ENCODE measurements around the gene C11orf87.

C11orf87 gene

GRCh38 chr11:109421981-109422869 is at the start of gene C11orf87:
TSS of gene C11orf87 (plus strand) at chr11:109422190. CDS start at chr11:109423634, 1,444 bp downstream.
- no peak within 1 kb of the TSS for H3K4me3 ChIP-seq (ENCODE audit: low read length)
- no peak for TF ChIP-seq ZNF274 (IDR thresholded peaks at IDR 0.05; ENCODE audit: low read depth, low read length)

- no peak for TF ChIP-seq ZNF274 (IDR thresholded peaks at IDR 0.05; ENCODE audit: low read depth, low read length)
- no peak overlapping the region for H3K4me3 ChIP-seq (ENCODE audit: low read length)
Observed at GRCh38 chr11:109374032-109374431, 48.0 kb upstream of the C11orf87 start.

GRCh38 chr11:109374441-109374840 is 47.5 kb upstream of the C11orf87 start:
- no peak for TF ChIP-seq ZNF274 (IDR thresholded peaks at IDR 0.05; ENCODE audit: low read depth, low read length)
- no peak overlapping the region for H3K4me3 ChIP-seq (ENCODE audit: low read length)

GRCh38 chr11:109377039-109377742 is 44.8 kb upstream of the C11orf87 start:
- H3K4me3 ChIP-seq (ENCODE audit: low read length) = no peak overlapping the region

GRCh38 chr11:109378034-109378433 is 44.0 kb upstream of the C11orf87 start:
- no peak for TF ChIP-seq ZNF274 (IDR thresholded peaks at IDR 0.05; ENCODE audit: low read depth, low read length)
- H3K4me3 ChIP-seq (ENCODE audit: low read length) = no peak overlapping the region

More at GRCh38 chr11:109377039-109377742, 44.8 kb upstream of the C11orf87 start:
- no peak for TF ChIP-seq ZNF274 (IDR thresholded peaks at IDR 0.05; ENCODE audit: low read depth, low read length)

GRCh38 chr11:109383306-109383705 is 38.7 kb upstream of the C11orf87 start:
- TF ChIP-seq ZNF274 (IDR thresholded peaks at IDR 0.05; ENCODE audit: low read depth, low read length) = no peak
- no peak overlapping the region for H3K4me3 ChIP-seq (ENCODE audit: low read length)

GRCh38 chr11:109384873-109385272 is 37.1 kb upstream of the C11orf87 start:
- no peak overlapping the region for H3K4me3 ChIP-seq (ENCODE audit: low read length)
- no peak for TF ChIP-seq ZNF274 (IDR thresholded peaks at IDR 0.05; ENCODE audit: low read depth, low read length)

- no peak overlapping the region for H3K4me3 ChIP-seq (ENCODE audit: low read length)
- no peak for TF ChIP-seq ZNF274 (IDR thresholded peaks at IDR 0.05; ENCODE audit: low read depth, low read length)
Observed at GRCh38 chr11:109388982-109389381, 33.0 kb upstream of the C11orf87 start.

GRCh38 chr11:109390752-109391151 is 31.2 kb upstream of the C11orf87 start:
- no peak overlapping the region for H3K4me3 ChIP-seq (ENCODE audit: low read length)
- no peak for TF ChIP-seq ZNF274 (IDR thresholded peaks at IDR 0.05; ENCODE audit: low read depth, low read length)

- no peak for TF ChIP-seq ZNF274 (IDR thresholded peaks at IDR 0.05; ENCODE audit: low read depth, low read length)
- no peak overlapping the region for H3K4me3 ChIP-seq (ENCODE audit: low read length)
Observed at GRCh38 chr11:109401545-109401944, 20.4 kb upstream of the C11orf87 start.

GRCh38 chr11:109405671-109406070 is 16.3 kb upstream of the C11orf87 start:
- no peak overlapping the region for H3K4me3 ChIP-seq (ENCODE audit: low read length)
- TF ChIP-seq ZNF274 (IDR thresholded peaks at IDR 0.05; ENCODE audit: low read depth, low read length) = no peak

GRCh38 chr11:109416601-109417000 is 5.4 kb upstream of the C11orf87 start:
- TF ChIP-seq ZNF274 (IDR thresholded peaks at IDR 0.05; ENCODE audit: low read depth, low read length) = no peak
- no peak overlapping the region for H3K4me3 ChIP-seq (ENCODE audit: low read length)

GRCh38 chr11:109422870-109423465 is 978 bp downstream of the C11orf87 start:
- no peak for TF ChIP-seq ZNF274 (IDR thresholded peaks at IDR 0.05; ENCODE audit: low read depth, low read length)
- no peak overlapping the region for H3K4me3 ChIP-seq (ENCODE audit: low read length)

- no peak overlapping the region for H3K4me3 ChIP-seq (ENCODE audit: low read length)
- no peak for TF ChIP-seq ZNF274 (IDR thresholded peaks at IDR 0.05; ENCODE audit: low read depth, low read length)
Observed at GRCh38 chr11:109423466-109424190, 1.6 kb downstream of the C11orf87 start.

Measured in GM08714 (cell line).